K562 (cell line): ENCODE data around the gene TFEC. TPM values are rescaled to one million over a fixed set of nuclear protein-coding genes. Genes with fewer than 3 reads are reported as not detected.

ENCODE experiments used
- ATAC-seq: fragments of 200-7000 bp; cut with Tn5 transposase; 3 replicates; pipeline ENCODE4 v1.9.1; 2020; ENCODE audit warnings: moderate library complexity
- BruUV-seq: library from RNA; stranded (reverse); fragments of 400-500 nt; replicated peaks from 2 replicates; lab custom pipeline; 2021; lab: Mats Ljungman, UMichigan
- CTCF ChIA-PET: fragments of 300-600 bp; formaldehyde crosslinking; extraction: SDS; loops from one replicate; lab custom pipeline; 2021; ENCODE audit warnings: low intra/inter-chr PET ratio; lab: Yijun Ruan, JAX
- POLR2A ChIA-PET: fragments of 300-600, 350-650 bp; sonication (Branson Sonifier 250); formaldehyde crosslinking; extraction: SDS; loops from one replicate; lab custom pipeline; 2021; ENCODE audit warnings: antibody characterized with exemption, inconsistent platforms; lab: Yijun Ruan, JAX
- DNase-seq, 4 experiments: peaks; one replicate each; pipeline versions ENCODE4 v3.0.0 to v3.0.0-alpha.2; 2011 to 2018; ENCODE audit warnings: low spot score in 3 of 4, mixed read lengths in 3 of 4; ENCODE audit errors: extremely low read depth in 1 of 4
- FAIRE-seq: peaks from 2 replicates; lab custom pipeline; 2011; peaks lifted over from hg19 to GRCh38; lab: Jason Lieb, UNC
- H2AFZ ChIP-seq: 2 replicates; pipeline ENCODE4 v1.6.0; 2011; ENCODE audit warnings: low read depth, low read length, control low read depth, inconsistent platforms
- H3K27ac ChIP-seq: fragments of 200-600 bp; 3 replicates; pipeline ENCODE4 v1.8.0; 2011; ENCODE audit warnings: low read depth, mild to moderate bottlenecking, control low read depth, inconsistent platforms, low read length, moderate library complexity, mixed read lengths; ENCODE audit errors: extremely low read depth
- H3K27me3 ChIP-seq, 2 experiments: fragments of 300-600 bp in 1 of 2; 2 replicates in 1 of 2; 3 replicates in 1 of 2; pipeline versions ENCODE4 v1.6.0 to v1.8.0; 2011; ENCODE audit warnings: inconsistent platforms in 2 of 2, low read length in 2 of 2, mild to moderate bottlenecking in 1 of 2, mixed read lengths in 1 of 2, moderate library complexity in 1 of 2; ENCODE audit not compliant: control insufficient read depth in 2 of 2, insufficient read depth in 2 of 2
- H3K36me3 ChIP-seq: fragments of 300-600 bp; 3 replicates; pipeline ENCODE4 v1.8.0; 2011; ENCODE audit warnings: mild to moderate bottlenecking, low read length, inconsistent platforms; ENCODE audit not compliant: control insufficient read depth, insufficient read depth
- H3K4me1 ChIP-seq, 2 experiments: fragments of 200-600 bp in 1 of 2; replicated peaks in 1 of 2; 2 replicates in 1 of 2; 3 replicates in 1 of 2; pipeline versions ENCODE4 v1.5.1 to v1.8.0; 2011; ENCODE audit warnings: inconsistent platforms in 2 of 2, low read length in 2 of 2, mild to moderate bottlenecking in 1 of 2, mixed read lengths in 1 of 2, moderate library complexity in 1 of 2; ENCODE audit not compliant: control insufficient read depth in 2 of 2, insufficient read depth in 2 of 2
- H3K4me2 ChIP-seq: 2 replicates; pipeline ENCODE4 v1.6.1; 2011; ENCODE audit warnings: low read length, control low read depth, inconsistent platforms, mixed read lengths; ENCODE audit not compliant: insufficient read depth
- H3K4me3 ChIP-seq: fragments of 200-600 bp; sonication (generic), shearing (Covaris generic); 2 replicates; pipeline ENCODE4 v1.5.1; 2016; ENCODE audit warnings: control low read depth, inconsistent platforms
- H3K79me2 ChIP-seq: fragments of 200-600 bp; 3 replicates; pipeline ENCODE4 v1.8.0; 2011; ENCODE audit warnings: low read length, inconsistent platforms; ENCODE audit not compliant: control insufficient read depth, insufficient read depth
- H3K9ac ChIP-seq, 2 experiments: 2 replicates each; pipeline versions ENCODE4 v1.6.0 to v1.6.1; 2011; ENCODE audit warnings: low read depth in 2 of 2, low read length in 2 of 2, control low read depth in 1 of 2, inconsistent platforms in 1 of 2, mild to moderate bottlenecking in 1 of 2, mixed read lengths in 1 of 2; ENCODE audit not compliant: insufficient read depth in 1 of 2
- H3K9me1 ChIP-seq: one replicate; pipeline ENCODE4 v1.6.0; 2011; ENCODE audit warnings: inconsistent platforms, mild to moderate bottlenecking, low read length, moderate library complexity; ENCODE audit not compliant: control insufficient read depth, insufficient read depth
- H3K9me3 ChIP-seq: replicated peaks from 2 replicates; pipeline ENCODE4 v1.5.1; 2011; ENCODE audit warnings: low read depth, low read length, inconsistent platforms; ENCODE audit not compliant: control insufficient read depth, insufficient read depth
- H4K20me1 ChIP-seq: replicated peaks from 2 replicates; pipeline ENCODE4 v1.6.1; 2011; ENCODE audit warnings: low read length, inconsistent platforms, mixed read lengths; ENCODE audit not compliant: control insufficient read depth, insufficient read depth
- CCAR2 ChIP-seq: fragments of 200-400 bp; formaldehyde crosslinking; IDR thresholded peaks from 2 replicates; pipeline ENCODE4 v1.6.1; 2017; ENCODE audit warnings: mild to moderate bottlenecking, low read depth, low read length
- CCNT2 ChIP-seq: IDR thresholded peaks from 2 replicates; pipeline ENCODE4 v1.6.1; 2011; ENCODE audit warnings: borderline replicate concordance, low read depth, mild to moderate bottlenecking, moderate library complexity, mixed read lengths, low read length; ENCODE audit not compliant: insufficient read length; ENCODE audit errors: extremely low read depth
- KDM2B ChIP-seq: fragments of 250-450 bp; sonication (Bioruptor Pico); IDR thresholded peaks from 2 replicates; pipeline ENCODE4 v1.8.0; 2021; ENCODE audit warnings: mild to moderate bottlenecking, moderate library complexity
- MYBL2 ChIP-seq, 2 experiments: fragments of 450-650 bp in 1 of 2; sonication (generic) in 1 of 2; formaldehyde crosslinking in 1 of 2; IDR thresholded peaks; 2 replicates each; pipeline versions ENCODE4 v1.6.1 to v1.8.1; 2017 to 2022; ENCODE audit warnings: borderline replicate concordance in 1 of 2, inconsistent platforms in 1 of 2, low read depth in 1 of 2, mild to moderate bottlenecking in 1 of 2, missing genetic modification reagents in 1 of 2, moderate library complexity in 1 of 2
- PHF21A ChIP-seq: fragments of 450-650 bp; IDR thresholded peaks from 2 replicates; pipeline ENCODE4 v1.6.1; 2017; ENCODE audit warnings: low read depth, borderline replicate concordance
- SREBF2 ChIP-seq: sonication (generic); formaldehyde crosslinking; IDR thresholded peaks from 2 replicates; pipeline ENCODE4 v1.4.0; 2020; ENCODE audit warnings: mild to moderate bottlenecking, missing genetic modification reagents
- ZNF146 ChIP-seq: IDR thresholded peaks from one replicate; pipeline ENCODE4 v1.6.1; 2018; ENCODE audit warnings: missing compliant biosample characterization; ENCODE audit not compliant: unreplicated experiment
- ZNF398 ChIP-seq: fragments of 250-450 bp; sonication (Bioruptor Pico); IDR thresholded peaks from 2 replicates; pipeline ENCODE4 v1.8.0; 2021; ENCODE audit warnings: moderate library complexity, mild to moderate bottlenecking, inconsistent platforms
- ZSCAN29 ChIP-seq: fragments of 450-650 bp; IDR thresholded peaks from 2 replicates; pipeline ENCODE4 v1.6.1; 2017
- WGBS: fragments of 100-300 bp; shearing (Covaris generic); methylation state at CpG from one replicate; pipeline ENCODE4 v1.1.6; 2016; ENCODE audit warnings: low coverage, mixed read lengths; ENCODE audit not compliant: insufficient coverage; ENCODE audit errors: missing lambda C conversion rate; 5-methylcytosine and 5-hydroxymethylcytosine counted together
- in situ Hi-C: fragments of 300-500 bp; cut with MboI; formaldehyde crosslinking; loops from 4 replicates; pipeline ENCODE4 v1.15.0; 2018; ENCODE audit warnings: inconsistent platforms, mixed read lengths
- intact Hi-C: fragments of 100-400 bp; cut with micrococcal nuclease; formaldehyde crosslinking; loops from 2 replicates; pipeline ENCODE4 v1.14.2; 2022
- polyA plus RNA-seq, 8 experiments: library from polyadenylated mRNA; depleted of rRNA in 4 of 8; stranded (reverse) in 5 of 8; unstranded in 3 of 8; fragments of >200 nt; fragmentation: Nextera tagmentation in 2 of 8; fragmentation: Illumina TruSeq in 1 of 8; extraction: Ambion mirVana in 2 of 8; extraction: Trizol in 1 of 8; gene quantifications; 2 replicates each; pipeline versions ENCODE4 v1.2.1 to v1.2.3, GENCODE V29; 2011 to 2014; ENCODE audit warnings: inconsistent platforms in 1 of 8, missing spikeins in 1 of 8
- total RNA-seq, 7 experiments: library from RNA; depleted of rRNA in 6 of 7; stranded (reverse); fragments of >200 nt in 6 of 7; fragmentation: Illumina TruSeq in 2 of 7; extraction: Trizol in 2 of 7; gene quantifications; 2 replicates each; pipeline versions ENCODE4 v1.2.1 to v1.2.3, GENCODE V29; 2011 to 2021; ENCODE audit warnings: low replicate concordance in 1 of 7

Gene TFEC
- total and polyA plus RNA-seq, 9 of the 15 experiments (the other 6 are each of a cell fraction or from before 2014, with no cell fraction given), result 0.01 TPM; not detected in 8

- Histone ChIP-seq H2AFZ (no peak overlapping the region), H3K27ac (no peak overlapping the region), H3K9ac (no peak overlapping the region), H3K4me3 (no peak overlapping the region), H3K27me3 (no peaks in the 10 kb centered on the region), H3K9me1 (no peaks in the 10 kb centered on the region), H3K79me2 (no peaks in the 10 kb centered on the region), H3K4me2 (no peak overlapping the region), H3K4me1 (no peaks in the 10 kb centered on the region), H3K9me3 (no peaks in the 10 kb centered on the region; the same call in 1 of the 2 replicates), H3K36me3 (no peaks in the 10 kb centered on the region), H4K20me1 (no peaks in the 10 kb centered on the region)
- BruUV-seq, result no TSS peak
- DNase-seq, result no peak
- in situ Hi-C loops (no loop called here), intact Hi-C loops (no loop called here)
- TF ChIP-seq ZNF146 (CRISPR knock-in tag), result no peak
- no peak for TF ChIP-seq CCNT2
- TF ChIP-seq ZNF398 (CRISPR knock-in tag), result no peak
- TF ChIP-seq MYBL2 (IDR thresholded peaks at IDR 0.05; ENCODE audit: low read depth), result no peak
- no peak for TF ChIP-seq MYBL2 (CRISPR knock-in tag; IDR thresholded peaks at IDR 0.05; ENCODE audit: borderline replicate concordance)
- no peak for TF ChIP-seq CCAR2
- TF ChIP-seq KDM2B (CRISPR knock-in tag), result no peak
- TF ChIP-seq PHF21A, result no peak
- no peak for TF ChIP-seq ZSCAN29
- TF ChIP-seq SREBF2, result no peak
- no peak for FAIRE-seq
- WGBS, result 2% methylated on average over 4 of the region's 4 CpGs
- ATAC-seq, result no peak
- CTCF ChIA-PET, result no interaction called here
- POLR2A ChIA-PET, result no interaction called here
These were observed 77.7 kb downstream of the TFEC start for GRCh38 chr7:115952832-115953231.
